T-cell (primary cell): ENCODE data around the gene EIF4ENIF1. TPM values are rescaled to one million over a fixed set of nuclear protein-coding genes. Genes with fewer than 3 reads are reported as not detected.
A peak's percentile ranks its signal among the peaks of the same experiment; 100 is the strongest.

ENCODE experiments used
- ATAC-seq, 4 experiments: fragments of 200-7000 bp in 3 of 4; fragments of 150-1000 bp in 1 of 4; cut with Tn5 transposase; replicated peaks in 1 of 4; 1 replicate in 3 of 4; 2 replicates in 1 of 4; pipeline ENCODE4 v1.10.0; 2021; ENCODE audit warnings: moderate library complexity in 3 of 4, mild to moderate bottlenecking in 2 of 4, moderate number of reproducible peaks in 1 of 4
- CTCF ChIA-PET, 2 donors: fragments of 300-600 bp; sonication (Branson Sonifier 250); formaldehyde crosslinking; loops; one replicate each; lab custom pipeline; 2022; ENCODE audit warnings: antibody characterized with exemption in 2 of 2; lab: Charles Lee
- POLR2A ChIA-PET, 2 donors: fragments of 300-600 bp; sonication (Branson Sonifier 250); formaldehyde crosslinking; loops; one replicate each; lab custom pipeline; 2022; ENCODE audit warnings: antibody characterized with exemption in 2 of 2; lab: Charles Lee
- DNase-seq, 35 experiments: peaks; one replicate each; pipeline versions ENCODE4 v3.0.0 to v3.0.0-alpha.2; 2013 to 2023
- H3K27ac ChIP-seq: one replicate; pipeline ENCODE4 v1.5.1; 2013; ENCODE audit warnings: low read length
- H3K27me3 ChIP-seq, 2 experiments: replicated peaks in 1 of 2; 1 replicate in 1 of 2; 2 replicates in 1 of 2; pipeline versions ENCODE4 v1.6.1 to v1.7.0; 2013; ENCODE audit warnings: low read length in 1 of 2, mixed read lengths in 1 of 2; ENCODE audit not compliant: control insufficient read depth in 2 of 2, insufficient read depth in 2 of 2; ENCODE audit errors: extremely low read depth in 1 of 2
- H3K36me3 ChIP-seq, 2 donors: 1 replicate in 1 of 2; 2 replicates in 1 of 2; pipeline versions ENCODE4 v1.6.1 to v1.7.0; 2013; ENCODE audit warnings: low read length in 1 of 2; ENCODE audit not compliant: control insufficient read depth in 2 of 2, insufficient read depth in 1 of 2; ENCODE audit errors: extremely low read depth in 1 of 2
- H3K4me1 ChIP-seq, 2 experiments: 1 replicate in 1 of 2; 2 replicates in 1 of 2; pipeline versions ENCODE4 v1.6.1 to v1.7.0; 2013; ENCODE audit warnings: low read length in 2 of 2, mixed read lengths in 1 of 2; ENCODE audit not compliant: insufficient read depth in 2 of 2, control insufficient read depth in 1 of 2; ENCODE audit errors: extremely low read depth in 1 of 2
- H3K4me3 ChIP-seq, 2 donors: 1 replicate in 1 of 2; 2 replicates in 1 of 2; pipeline versions ENCODE4 v1.5.1 to v1.7.0; 2013; ENCODE audit warnings: mild to moderate bottlenecking in 2 of 2, low read length in 1 of 2, moderate library complexity in 1 of 2; ENCODE audit not compliant: control insufficient read depth in 1 of 2; ENCODE audit errors: extremely low read depth in 1 of 2
- H3K9me3 ChIP-seq: 2 replicates; pipeline ENCODE4 v1.7.0; 2013
- H3K27ac Mint-ChIP-seq, 2 donors: one replicate each; pipeline ENCODE4 v1.8.0; 2020 to 2021; ENCODE audit warnings: mild to moderate bottlenecking in 2 of 2, mixed read lengths in 2 of 2
- H3K27me3 Mint-ChIP-seq, 2 donors: one replicate each; pipeline ENCODE4 v1.8.0; 2021 to 2022; ENCODE audit warnings: mixed read lengths in 2 of 2
- H3K36me3 Mint-ChIP-seq: one replicate; pipeline ENCODE4 v1.8.0; 2021; ENCODE audit warnings: mixed read lengths
- H3K4me1 Mint-ChIP-seq, 3 donors: one replicate each; pipeline ENCODE4 v1.8.0; 2020 to 2022; ENCODE audit warnings: mixed read lengths in 3 of 3, mild to moderate bottlenecking in 1 of 3
- H3K4me3 Mint-ChIP-seq, 3 donors: one replicate each; pipeline ENCODE4 v1.8.0; 2020 to 2022; ENCODE audit warnings: mild to moderate bottlenecking in 3 of 3, mixed read lengths in 3 of 3, moderate library complexity in 3 of 3
- H3K9me3 Mint-ChIP-seq, 3 donors: one replicate each; pipeline ENCODE4 v1.8.0; 2020 to 2022; ENCODE audit warnings: mixed read lengths in 3 of 3
- WGBS: methylation state at CpG from one replicate; pipeline ENCODE4 v1.1.5; 2013; ENCODE audit warnings: missing lambda C conversion rate; ENCODE audit not compliant: insufficient coverage; 5-methylcytosine and 5-hydroxymethylcytosine counted together
- total RNA-seq, 35 experiments: library from RNA in 6 of 35; stranded (reverse) in 6 of 35; fragments of 120-200 nt in 1 of 35; gene quantifications; one replicate each; pipeline versions ENCODE4 v1.2.1 to v1.2.4 and lab custom pipeline; 2013 to 2026

The EIF4ENIF1 gene
- total RNA-seq, 5 donors from 2014 or later (not counting 1 experiment from before 2014, with no cell fraction given): 25.4 to 39.0 (median 29.0) TPM

DNA sequence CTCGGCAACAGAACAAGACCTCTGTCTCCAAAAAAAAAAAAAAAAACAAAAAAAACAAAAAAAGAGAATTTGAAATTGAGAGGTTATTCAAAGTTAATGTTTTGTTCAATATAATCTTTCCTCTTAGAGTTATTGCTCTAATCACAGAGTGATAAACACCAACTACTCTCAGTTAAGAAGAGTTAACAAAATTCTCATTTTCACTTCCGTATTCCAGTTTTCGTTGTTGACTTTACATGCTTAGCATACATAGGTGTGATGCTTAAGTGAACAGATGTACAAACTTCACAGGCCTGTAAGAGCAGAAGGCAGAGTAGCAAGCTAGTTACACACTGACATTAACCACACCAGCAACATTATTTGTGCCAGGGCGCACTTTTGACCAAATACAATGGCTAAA is 12.3 kb downstream of the EIF4ENIF1 start:
- no peak overlapping the region for H3K4me3 ChIP-seq
- no peaks in the 10 kb centered on the region for H3K9me3 ChIP-seq
- POLR2A ChIA-PET: interaction anchor here in 1 of 2 donors (0.6 kb wide), 1 partner anchor 25 kb away, joined by 6 read pairs; no protein-coding TSS in a partner anchor
- ATAC-seq (no peak), DNase-seq (no peak)
- no CpG with 5 or more reads among the region's 4 CpGs for WGBS
- H3K4me3 Mint-ChIP-seq: no peak overlapping the region
- H3K27me3 ChIP-seq: no peaks in the 10 kb centered on the region
- H3K36me3 Mint-ChIP-seq: peaks cover 24% of the 10 kb centered on the region
- peaks cover 12 to 17% (median 15%) of the 10 kb centered on the region in 3 donors for H3K4me1 Mint-ChIP-seq
- H3K27me3 Mint-ChIP-seq: no peaks in the 10 kb centered on the region
- no peaks in the 10 kb centered on the region for H3K9me3 Mint-ChIP-seq
- H3K4me1 ChIP-seq: no peaks in the 10 kb centered on the region
- H3K27ac ChIP-seq: no peak overlapping the region
- CTCF ChIA-PET: interaction anchor here in 1 of 2 donors (0.7 kb wide), 1 partner anchor 23 kb away, joined by 5 read pairs; no protein-coding TSS in a partner anchor
- H3K27ac Mint-ChIP-seq: no peak overlapping the region
- peaks cover 7 to 41% of the 10 kb centered on the region in 2 donors for H3K36me3 ChIP-seq

DNA sequence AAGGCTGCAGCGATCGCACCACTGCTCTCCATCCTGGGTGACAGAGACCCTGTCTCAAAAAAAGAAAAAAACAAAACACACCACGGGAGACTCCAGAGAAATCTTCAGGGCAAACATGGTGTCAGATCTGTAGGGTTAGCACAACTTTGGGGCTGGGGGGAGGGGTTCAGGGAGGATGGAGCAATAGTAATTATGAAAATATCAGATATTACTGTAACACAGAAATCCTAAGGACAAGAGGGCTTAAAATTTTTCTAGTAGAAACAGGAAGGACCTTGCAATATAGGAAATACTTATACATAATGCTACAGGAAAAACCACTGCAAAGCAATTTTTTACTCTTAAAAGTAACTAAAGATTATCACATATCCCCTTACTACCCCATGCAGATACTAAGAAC is 13.8 kb downstream of the EIF4ENIF1 start:
- Mint-ChIP-seq H3K27ac (no peak overlapping the region), H3K27me3 (no peaks in the 10 kb centered on the region), H3K4me3 (no peak overlapping the region), H3K9me3 (no peaks in the 10 kb centered on the region), H3K4me1 (peaks cover 15 to 18% (median 15%) of the 10 kb centered on the region in 3 donors), H3K36me3 (peaks cover 20% of the 10 kb centered on the region)
- ChIA-PET POLR2A (no interaction called here), CTCF (no interaction called here)
- Histone ChIP-seq H3K27ac (no peak overlapping the region), H3K4me3 (no peak overlapping the region), H3K9me3 (no peaks in the 10 kb centered on the region), H3K4me1 (no peaks in the 10 kb centered on the region), H3K36me3 (peaks cover 7 to 33% of the 10 kb centered on the region in 2 donors), H3K27me3 (no peaks in the 10 kb centered on the region)
- DNase-seq (no peak), ATAC-seq (no peak)
- WGBS: no CpG with 5 or more reads among the region's 3 CpGs

DNA sequence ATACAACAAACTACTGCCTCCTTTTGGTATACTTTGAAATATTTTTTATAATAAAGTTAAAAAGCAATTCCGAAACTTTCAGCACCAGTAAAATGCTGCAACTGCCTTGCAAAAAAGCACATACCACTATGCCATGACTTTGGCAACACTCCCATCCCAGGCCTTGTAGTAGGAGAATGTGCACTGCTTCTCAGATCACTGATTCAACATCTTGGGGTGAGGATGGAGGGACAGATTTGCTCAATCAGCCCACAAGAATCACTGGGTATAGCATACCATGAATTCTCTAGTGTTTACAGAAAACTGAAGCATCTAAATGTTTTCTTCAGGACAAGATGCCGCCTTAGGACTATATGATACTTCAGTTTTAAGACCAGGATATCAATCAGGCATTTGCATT is 14.9 kb downstream of the EIF4ENIF1 start:
- no peak overlapping the region for H3K4me3 ChIP-seq
- CTCF ChIA-PET: interaction anchor here in 1 of 2 donors (0.6 kb wide), 1 partner anchor 129 kb away, joined by 3 read pairs; the partner anchor contains the start of gene PATZ1
- H3K27me3 ChIP-seq: no peaks in the 10 kb centered on the region
- no peaks in the 10 kb centered on the region for H3K27me3 Mint-ChIP-seq
- POLR2A ChIA-PET: interaction anchor here in 1 of 2 donors (0.6 kb wide), 1 partner anchor 222 kb away, joined by 3 read pairs; no protein-coding TSS in a partner anchor
- no peaks in the 10 kb centered on the region for H3K9me3 Mint-ChIP-seq
- H3K9me3 ChIP-seq: no peaks in the 10 kb centered on the region
- no CpG with 5 or more reads among the region's 2 CpGs for WGBS
- ATAC-seq: no peak
- H3K36me3 ChIP-seq: peaks cover 6 to 27% of the 10 kb centered on the region in 2 donors
- no peak for DNase-seq
- no peaks in the 10 kb centered on the region for H3K4me1 ChIP-seq
- H3K36me3 Mint-ChIP-seq: peaks cover 17% of the 10 kb centered on the region
- no peak overlapping the region for H3K4me3 Mint-ChIP-seq
- no peak overlapping the region for H3K27ac ChIP-seq
- peaks cover 15 to 18% (median 15%) of the 10 kb centered on the region in 3 donors for H3K4me1 Mint-ChIP-seq
- no peak overlapping the region for H3K27ac Mint-ChIP-seq

DNA sequence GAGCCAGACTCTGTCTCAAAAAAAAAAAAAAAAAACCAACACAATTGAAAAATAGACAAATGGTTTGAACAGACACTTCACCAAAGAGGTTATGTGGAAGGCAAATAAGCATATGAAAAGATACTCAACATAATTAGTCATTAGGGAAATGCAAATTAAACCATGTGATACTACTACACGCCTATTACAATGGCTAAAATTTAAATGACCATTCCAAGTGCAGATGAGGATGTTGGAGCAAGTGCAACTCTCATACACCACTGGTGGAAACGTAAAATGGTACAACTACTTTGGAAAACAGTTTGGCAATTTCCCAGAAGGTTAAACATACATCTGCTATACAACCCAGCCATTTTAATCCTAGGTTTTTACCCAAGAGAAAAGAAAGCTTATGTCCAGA is 24.3 kb downstream of the EIF4ENIF1 start:
- no peak overlapping the region for H3K27ac Mint-ChIP-seq
- CTCF ChIA-PET: interaction anchor here in 1 of 2 donors (0.6 kb wide), 1 partner anchor 14 kb away, joined by 4 read pairs; no protein-coding TSS in a partner anchor
- H3K36me3 Mint-ChIP-seq: peaks cover 44% of the 10 kb centered on the region
- H3K27me3 Mint-ChIP-seq: no peaks in the 10 kb centered on the region
- WGBS: no CpG with 5 or more reads among the region's 2 CpGs
- H3K4me1 ChIP-seq: no peaks in the 10 kb centered on the region
- no peak for DNase-seq
- peaks cover 0 to 5% (median 0%) of the 10 kb centered on the region in 3 donors for H3K4me1 Mint-ChIP-seq
- H3K27me3 ChIP-seq: no peaks in the 10 kb centered on the region
- H3K9me3 Mint-ChIP-seq: no peaks in the 10 kb centered on the region
- H3K4me3 ChIP-seq: no peak overlapping the region
- POLR2A ChIA-PET: interaction anchor here in 1 of 2 donors (0.7 kb wide), 1 partner anchor 222 kb away, joined by 4 read pairs; no protein-coding TSS in a partner anchor
- no peak overlapping the region for H3K4me3 Mint-ChIP-seq
- H3K9me3 ChIP-seq: no peaks in the 10 kb centered on the region
- peaks cover 13 to 61% of the 10 kb centered on the region in 2 donors for H3K36me3 ChIP-seq
- no peak overlapping the region for H3K27ac ChIP-seq
- ATAC-seq: no peak

- DNase-seq: no peak
- no peaks in the 10 kb centered on the region for H3K27me3 Mint-ChIP-seq
- H3K4me1 Mint-ChIP-seq: peaks cover 0 to 5% (median 0%) of the 10 kb centered on the region in 3 donors
- no peaks in the 10 kb centered on the region for H3K9me3 Mint-ChIP-seq
- ChIA-PET CTCF (interaction anchor here in 1 of 2 donors (0.7 kb wide), 1 partner anchor 10 kb away, joined by 4 read pairs; no protein-coding TSS in a partner anchor), POLR2A (no interaction called here)
- no peak overlapping the region for H3K4me3 Mint-ChIP-seq
- H3K4me3 ChIP-seq: no peak overlapping the region
- no peak for ATAC-seq
- no peak overlapping the region for H3K27ac Mint-ChIP-seq
- 100% methylated on average over 1 of the region's 3 CpGs for WGBS
- peaks cover 11 to 60% of the 10 kb centered on the region in 2 donors for H3K36me3 ChIP-seq
- H3K4me1 ChIP-seq: no peaks in the 10 kb centered on the region
- H3K9me3 ChIP-seq: no peaks in the 10 kb centered on the region
- no peaks in the 10 kb centered on the region for H3K27me3 ChIP-seq
- H3K27ac ChIP-seq: no peak overlapping the region
- peaks cover 41% of the 10 kb centered on the region for H3K36me3 Mint-ChIP-seq
Observed at GRCh38 chr22:31461699-31462098, 27.9 kb downstream of the EIF4ENIF1 start.

- ChIA-PET POLR2A (interaction anchor here (0.6 kb wide), 2 partner anchors 25 to 74 kb away, joined by 6 to 9 read pairs; no protein-coding TSS in a partner anchor), CTCF (interaction anchor here (0.5 to 1.4 kb wide), 12 partner anchors 10 to 203 kb away, joined by 3 to 6 read pairs (median 4); no protein-coding TSS in a partner anchor)
- H3K4me1 ChIP-seq: no peaks in the 10 kb centered on the region
- no peaks in the 10 kb centered on the region for H3K9me3 ChIP-seq
- Mint-ChIP-seq H3K4me3 (no peak overlapping the region), H3K27ac (peak overlapping the region in 1 of 2 donors; percentile 39), H3K27me3 (no peaks in the 10 kb centered on the region), H3K36me3 (peaks cover 15% of the 10 kb centered on the region), H3K9me3 (no peaks in the 10 kb centered on the region), H3K4me1 (no peaks in the 10 kb centered on the region)
- DNase-seq: peak in 4 of 35 experiments; percentile 1 to 53 (median 2)
- peaks cover 3 to 32% of the 10 kb centered on the region in 2 donors for H3K36me3 ChIP-seq
- WGBS: 100% methylated on average over 2 of the region's 5 CpGs
- ATAC-seq: peak in 3 of 4 experiments; percentile 52 to 59 (median 54)
- no peak overlapping the region for H3K4me3 ChIP-seq
- H3K27me3 ChIP-seq: no peaks in the 10 kb centered on the region
- no peak overlapping the region for H3K27ac ChIP-seq
Observed at GRCh38 chr22:31451709-31452571, 37.7 kb downstream of the EIF4ENIF1 start.
